ENCODE results near the gene PRKRA. TPM values are rescaled to one million over a fixed set of nuclear protein-coding genes. Genes with fewer than 3 reads are reported as not detected.
A peak's percentile ranks its signal among the peaks of the same experiment; 100 is the strongest.

PRKRA gene
- total RNA-seq, 1 donor from 2014 or later, result 69.5 TPM

- no peaks in the 10 kb centered on the region for H3K27me3 Mint-ChIP-seq
- no peak for TF ChIP-seq CTCF (conservative IDR thresholded peaks at IDR 0.05)
- no peaks in the 10 kb centered on the region for H3K9me3 Mint-ChIP-seq
- no peak overlapping the region for H3K4me3 Mint-ChIP-seq
- peaks cover under 1% of the 10 kb centered on the region for H3K4me1 Mint-ChIP-seq (ENCODE audit: unreplicated experiment)
- DNase-seq (ENCODE audit: extremely low spot score, unreplicated experiment), result no peak
- H3K36me3 Mint-ChIP-seq, result no peaks in the 10 kb centered on the region
- no peak overlapping the region for H3K27ac Mint-ChIP-seq
Observed at GRCh38 chr2:178457390-178457886, 6.5 kb upstream of the PRKRA start.

- no peak overlapping the region for H3K4me3 Mint-ChIP-seq
- DNase-seq (ENCODE audit: extremely low spot score, unreplicated experiment), result no peak
- H3K36me3 Mint-ChIP-seq, result no peaks in the 10 kb centered on the region
- no peak overlapping the region for H3K27ac Mint-ChIP-seq
- H3K4me1 Mint-ChIP-seq (ENCODE audit: unreplicated experiment), result peaks cover 11% of the 10 kb centered on the region
- TF ChIP-seq CTCF (conservative IDR thresholded peaks at IDR 0.05), result no peak
- H3K9me3 Mint-ChIP-seq, result no peaks in the 10 kb centered on the region
- H3K27me3 Mint-ChIP-seq, result no peaks in the 10 kb centered on the region
Observed at GRCh38 chr2:178455947-178456346, 5.0 kb upstream of the PRKRA start.

- Mint-ChIP-seq H3K4me3 (no peak overlapping the region), H3K27ac (no peak overlapping the region), H3K27me3 (no peaks in the 10 kb centered on the region), H3K9me3 (no peaks in the 10 kb centered on the region), H3K36me3 (peaks cover 10% of the 10 kb centered on the region), H3K4me1 (ENCODE audit: unreplicated experiment) (peaks cover 32% of the 10 kb centered on the region)
- TF ChIP-seq CTCF (conservative IDR thresholded peaks at IDR 0.05), result no peak
- DNase-seq (ENCODE audit: extremely low spot score, unreplicated experiment), result no peak
Observed at GRCh38 chr2:178452870-178453269, 1.9 kb upstream of the PRKRA start.

GRCh38 chr2:178452334-178452733 lies 1.4 kb upstream of the PRKRA start:
- Mint-ChIP-seq H3K4me1 (ENCODE audit: unreplicated experiment) (peaks cover 33% of the 10 kb centered on the region), H3K4me3 (peak overlapping the region; percentile 29), H3K36me3 (peaks cover 11% of the 10 kb centered on the region), H3K27ac (peak overlapping the region; percentile 100), H3K9me3 (no peaks in the 10 kb centered on the region), H3K27me3 (no peaks in the 10 kb centered on the region)
- no peak for DNase-seq (ENCODE audit: extremely low spot score, unreplicated experiment)
- TF ChIP-seq CTCF (conservative IDR thresholded peaks at IDR 0.05), result no peak

DNA sequence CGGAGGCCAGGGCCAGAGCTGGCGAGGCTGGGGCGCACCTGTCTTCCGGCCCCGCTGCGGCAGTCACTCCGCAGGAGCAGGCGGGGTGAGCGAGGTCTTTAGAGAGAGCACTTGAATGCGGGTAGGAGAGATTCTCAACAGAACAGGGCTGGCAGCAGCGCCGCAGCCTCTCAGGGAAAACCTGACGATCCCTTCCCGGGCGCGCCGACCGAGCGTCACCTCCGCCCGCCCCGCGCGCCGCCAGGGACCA lies 526 bp downstream of the PRKRA start:
- DNase-seq (ENCODE audit: extremely low spot score, unreplicated experiment), result no peak
- no peaks in the 10 kb centered on the region for H3K27me3 Mint-ChIP-seq
- peak overlapping the region; percentile 87 for H3K4me3 Mint-ChIP-seq
- peaks cover 15% of the 10 kb centered on the region for H3K36me3 Mint-ChIP-seq
- TF ChIP-seq CTCF (conservative IDR thresholded peaks at IDR 0.05), result no peak
- H3K9me3 Mint-ChIP-seq, result no peaks in the 10 kb centered on the region
- H3K27ac Mint-ChIP-seq, result peak overlapping the region; percentile 90
- peaks cover 33% of the 10 kb centered on the region for H3K4me1 Mint-ChIP-seq (ENCODE audit: unreplicated experiment)
